Keratinocyte (primary cell): ENCODE measurements around the gene TPO. TPM values are rescaled to one million over a fixed set of nuclear protein-coding genes. Genes with fewer than 3 reads are reported as not detected.

Source experiments
- DNase-seq: peaks from one replicate; pipeline ENCODE4 v3.0.0-alpha.2; 2011; ENCODE audit warnings: low read depth, missing footprints, low spot score
- FAIRE-seq: peaks from 2 replicates; lab custom pipeline; 2011; peaks lifted over from hg19 to GRCh38; lab: Jason Lieb, UNC
- H2AFZ ChIP-seq: 2 replicates; pipeline ENCODE4 v1.6.0; 2012; ENCODE audit warnings: low read length, control low read depth, inconsistent platforms; ENCODE audit not compliant: control insufficient read depth
- H3K27ac ChIP-seq: 2 replicates; pipeline ENCODE4 v1.5.1; 2011; ENCODE audit warnings: low read length; ENCODE audit not compliant: control insufficient read depth, insufficient read depth
- H3K27me3 ChIP-seq: 3 replicates; pipeline ENCODE4 v1.6.0; 2011; ENCODE audit warnings: low read length; ENCODE audit not compliant: control insufficient read depth, insufficient read depth; ENCODE audit errors: extremely low read depth
- H3K36me3 ChIP-seq, 2 experiments: 2 replicates in 1 of 2; 3 replicates in 1 of 2; pipeline ENCODE4 v1.5.1; 2011; ENCODE audit warnings: low read length in 2 of 2, mild to moderate bottlenecking in 1 of 2; ENCODE audit not compliant: control insufficient read depth in 2 of 2, insufficient read depth in 2 of 2; ENCODE audit errors: extremely low read depth in 1 of 2
- H3K4me1 ChIP-seq: 3 replicates; pipeline ENCODE4 v1.5.1; 2011; ENCODE audit warnings: low read length; ENCODE audit not compliant: control insufficient read depth, insufficient read depth; ENCODE audit errors: extremely low read depth
- H3K4me2 ChIP-seq: 3 replicates; pipeline ENCODE4 v1.6.0; 2011; ENCODE audit warnings: low read depth, low read length; ENCODE audit not compliant: control insufficient read depth, insufficient read depth; ENCODE audit errors: extremely low read depth
- H3K4me3 ChIP-seq, 3 experiments: fragments of 200-600 bp in 1 of 3; sonication (generic) in 1 of 3; 2 replicates in 2 of 3; 3 replicates in 1 of 3; pipeline ENCODE4 v1.5.1; 2011 to 2016; ENCODE audit warnings: low read length in 3 of 3, mild to moderate bottlenecking in 3 of 3, control low read depth in 2 of 3, inconsistent platforms in 1 of 3, low read depth in 1 of 3, mixed read lengths in 1 of 3, mixed run types in 1 of 3, moderate library complexity in 1 of 3; ENCODE audit not compliant: control insufficient read depth in 2 of 3, insufficient read depth in 2 of 3; ENCODE audit errors: extremely low read depth in 1 of 3
- H3K79me2 ChIP-seq: 2 replicates; pipeline ENCODE4 v1.6.0; 2012; ENCODE audit warnings: low read length; ENCODE audit not compliant: control insufficient read depth, insufficient read depth
- H3K9ac ChIP-seq: 3 replicates; pipeline ENCODE4 v1.6.0; 2011; ENCODE audit warnings: low read length; ENCODE audit not compliant: control insufficient read depth, insufficient read depth; ENCODE audit errors: extremely low read depth
- H3K9me1 ChIP-seq: 3 replicates; pipeline ENCODE4 v1.6.0; 2011; ENCODE audit warnings: low read length; ENCODE audit not compliant: control insufficient read depth, insufficient read depth; ENCODE audit errors: extremely low read depth
- H3K9me3 ChIP-seq: 2 replicates; pipeline ENCODE4 v1.5.1; 2012; ENCODE audit warnings: low read depth, low read length; ENCODE audit not compliant: control insufficient read depth
- H4K20me1 ChIP-seq: 3 replicates; pipeline ENCODE4 v1.6.0; 2011; ENCODE audit warnings: low read length; ENCODE audit not compliant: control insufficient read depth, insufficient read depth; ENCODE audit errors: extremely low read depth
- EZH2 ChIP-seq: IDR thresholded peaks from one replicate; pipeline ENCODE4 v1.6.1; 2012; ENCODE audit warnings: inconsistent platforms, mild to moderate bottlenecking, low read length, moderate library complexity
- dilution Hi-C: fragments of 300-500 bp; cut with MboI; formaldehyde crosslinking; loops from one replicate; pipeline ENCODE4 v1.7.0; 2020; ENCODE audit warnings: low sequenced_read_pairs; ENCODE audit not compliant: extremely low pct_ligation_motif_present
- polyA plus RNA-seq, 5 experiments: library from polyadenylated mRNA; depleted of rRNA in 3 of 5; stranded (reverse) in 3 of 5; stranded (forward) in 1 of 5; unstranded in 1 of 5; fragments of >200 nt; gene quantifications; 1 replicate in 1 of 5; 2 replicates in 3 of 5; 3 replicates in 1 of 5; pipeline versions ENCODE4 v1.2.1 to v1.2.3, GENCODE V29; 2011 to 2012; ENCODE audit warnings: missing spikeins in 2 of 5, low read depth in 1 of 5, low replicate concordance in 1 of 5
- TF ChIP-seq, protein P1 (sequence below), 3 experiments: IDR thresholded peaks in 1 of 3; conservative IDR thresholded peaks in 1 of 3; optimal IDR thresholded peaks in 1 of 3; 2 replicates in 2 of 3; 3 replicates in 1 of 3; pipeline versions ENCODE3 to v1.5.1; 2011; ENCODE audit warnings: low read length in 3 of 3, mild to moderate bottlenecking in 3 of 3, moderate library complexity in 2 of 3, control low read depth in 1 of 3, inconsistent platforms in 1 of 3; ENCODE audit not compliant: insufficient read depth in 2 of 3; ENCODE audit errors: extremely low read depth in 1 of 3

The TPO gene
- polyA plus RNA-seq, 1 donor (not counting 4 experiments of a cell fraction or from before 2014, with no cell fraction given), result 0.07 TPM

DNA sequence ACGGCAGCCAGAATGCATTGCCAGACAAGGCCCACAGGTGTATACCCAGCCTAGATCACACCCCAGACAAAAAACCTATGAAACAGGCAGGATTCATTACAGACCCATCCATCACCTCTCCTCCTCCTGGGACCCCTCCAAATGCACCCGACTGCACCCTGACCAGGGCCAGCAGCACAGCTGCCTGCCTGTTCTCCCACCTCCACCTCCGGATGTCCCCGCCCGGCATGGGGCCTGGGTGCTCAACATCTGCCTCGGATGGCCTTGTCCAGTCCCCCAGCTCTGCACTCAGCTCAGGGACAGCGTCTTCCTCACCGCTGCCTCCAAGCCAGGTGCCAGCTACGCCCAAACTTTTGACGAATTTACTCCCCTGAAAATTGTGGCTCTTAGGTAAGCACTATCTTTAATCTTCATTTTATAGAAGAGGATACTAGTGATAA is 91.1 kb downstream of the TPO start:
- no peak for FAIRE-seq
- H3K79me2 ChIP-seq, result no peaks in the 10 kb centered on the region
- dilution Hi-C loops, result no loop called here

DNA sequence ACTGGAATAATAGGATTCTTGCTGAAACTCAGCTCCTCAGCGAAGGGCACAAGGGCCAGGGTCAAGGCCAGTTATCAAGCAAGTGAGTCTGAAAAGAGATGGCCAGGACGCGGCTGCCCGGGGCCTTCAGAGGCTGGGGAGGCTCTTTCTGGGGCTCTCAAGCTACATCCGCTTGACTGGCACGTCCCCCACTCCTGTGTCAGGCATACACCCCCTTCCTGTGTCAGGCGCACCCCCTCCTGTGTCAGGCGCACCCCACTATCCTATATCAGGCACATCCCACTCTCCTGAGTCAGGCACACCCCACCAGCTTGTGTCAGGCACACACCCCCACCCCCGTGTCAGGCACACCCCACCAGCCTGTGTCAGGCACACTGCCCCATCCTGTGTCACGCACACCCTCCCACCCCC is 91.8 kb downstream of the TPO start:
- no peaks in the 10 kb centered on the region for H4K20me1 ChIP-seq
- no peaks in the 10 kb centered on the region for H3K27me3 ChIP-seq
- DNase-seq (no peak), FAIRE-seq (no peak)
- H3K4me1 ChIP-seq, result no peaks in the 10 kb centered on the region
- no peaks in the 10 kb centered on the region for H3K9me1 ChIP-seq
- no peak overlapping the region for H3K27ac ChIP-seq
- TF ChIP-seq EZH2, result no peak
- TF ChIP-seq, protein P1, sequence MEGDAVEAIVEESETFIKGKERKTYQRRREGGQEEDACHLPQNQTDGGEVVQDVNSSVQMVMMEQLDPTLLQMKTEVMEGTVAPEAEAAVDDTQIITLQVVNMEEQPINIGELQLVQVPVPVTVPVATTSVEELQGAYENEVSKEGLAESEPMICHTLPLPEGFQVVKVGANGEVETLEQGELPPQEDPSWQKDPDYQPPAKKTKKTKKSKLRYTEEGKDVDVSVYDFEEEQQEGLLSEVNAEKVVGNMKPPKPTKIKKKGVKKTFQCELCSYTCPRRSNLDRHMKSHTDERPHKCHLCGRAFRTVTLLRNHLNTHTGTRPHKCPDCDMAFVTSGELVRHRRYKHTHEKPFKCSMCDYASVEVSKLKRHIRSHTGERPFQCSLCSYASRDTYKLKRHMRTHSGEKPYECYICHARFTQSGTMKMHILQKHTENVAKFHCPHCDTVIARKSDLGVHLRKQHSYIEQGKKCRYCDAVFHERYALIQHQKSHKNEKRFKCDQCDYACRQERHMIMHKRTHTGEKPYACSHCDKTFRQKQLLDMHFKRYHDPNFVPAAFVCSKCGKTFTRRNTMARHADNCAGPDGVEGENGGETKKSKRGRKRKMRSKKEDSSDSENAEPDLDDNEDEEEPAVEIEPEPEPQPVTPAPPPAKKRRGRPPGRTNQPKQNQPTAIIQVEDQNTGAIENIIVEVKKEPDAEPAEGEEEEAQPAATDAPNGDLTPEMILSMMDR (optimal IDR thresholded peaks at IDR 0.05 in 1 of 3, IDR thresholded peaks at IDR 0.05 in 1 of 3, conservative IDR thresholded peaks at IDR 0.05 in 1 of 3; ENCODE audit: extremely low read depth in 1 of 3, insufficient read depth in 2 of 3, low read length in 3 of 3), result no peak
- H2AFZ ChIP-seq, result no peak overlapping the region
- no peaks in the 10 kb centered on the region for H3K79me2 ChIP-seq
- no peaks in the 10 kb centered on the region for H3K9me3 ChIP-seq
- no peak overlapping the region for H3K4me3 ChIP-seq
- no peak overlapping the region for H3K4me2 ChIP-seq
- H3K9ac ChIP-seq, result no peak overlapping the region
- H3K36me3 ChIP-seq, result no peaks in the 10 kb centered on the region
- dilution Hi-C loops, result no loop called here

More for the DNA sequence above, 91.1 kb downstream of the TPO start:
- Histone ChIP-seq H3K4me2 (no peak overlapping the region), H3K4me1 (no peaks in the 10 kb centered on the region), H3K9me1 (no peaks in the 10 kb centered on the region), H3K27ac (no peak overlapping the region), H3K9me3 (no peaks in the 10 kb centered on the region), H3K36me3 (no peaks in the 10 kb centered on the region), H3K9ac (no peak overlapping the region), H2AFZ (no peak overlapping the region), H3K27me3 (no peaks in the 10 kb centered on the region), H4K20me1 (no peaks in the 10 kb centered on the region), H3K4me3 (no peak overlapping the region)
- no peak for DNase-seq
- no peak for TF ChIP-seq EZH2
- TF ChIP-seq, protein P1 (optimal IDR thresholded peaks at IDR 0.05 in 1 of 3, IDR thresholded peaks at IDR 0.05 in 1 of 3, conservative IDR thresholded peaks at IDR 0.05 in 1 of 3; ENCODE audit: extremely low read depth in 1 of 3, insufficient read depth in 2 of 3, low read length in 3 of 3), result no peak
